OCI-LY7 (cell line): ENCODE results near the gene LY86.

Experiments used
- CTCF ChIP-seq: fragments of 200-600 bp; sonication (generic); conservative IDR thresholded peaks from 2 replicates; pipeline ENCODE4 v1.5.1; 2014; ENCODE audit warnings: mild to moderate bottlenecking, antibody characterized with exemption, low read length, moderate library complexity, mixed read lengths
- EZH2phosphoT487 ChIP-seq: fragments of 200-600 bp; sonication (generic); IDR thresholded peaks from 2 replicates; pipeline ENCODE4 v1.6.1; 2018; ENCODE audit warnings: low read depth, borderline replicate concordance, mild to moderate bottlenecking, mixed run types, antibody characterized with exemption, low read length, moderate library complexity, mixed read lengths

DNA sequence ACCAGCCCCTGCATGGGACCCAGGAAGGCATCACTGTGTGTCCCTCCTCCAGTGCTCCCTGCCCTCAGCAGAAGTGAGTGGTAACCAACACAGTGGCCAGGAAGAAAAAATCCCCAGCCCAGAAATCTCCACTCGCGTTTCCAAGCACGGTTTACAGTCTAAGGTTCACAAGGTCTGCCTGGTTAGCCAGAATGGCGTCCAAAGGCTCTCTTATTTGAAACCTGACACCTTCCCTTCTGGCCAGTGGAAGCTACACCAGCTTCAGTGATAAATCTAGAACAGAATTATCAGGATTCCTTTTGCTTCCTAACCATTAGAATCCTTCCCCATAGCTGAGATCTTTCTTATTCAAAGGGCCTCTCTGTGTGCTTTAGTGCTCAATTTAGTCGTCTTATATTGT lies 9.2 kb downstream of the LY86 start:
- TF ChIP-seq CTCF (no peak), EZH2phosphoT487 (no peak)
